ENCODE results near the gene ALG1L2.
"Not testable (repeated sequence)": the region's sequence is repeated elsewhere in the genome, so short reads cannot be mapped to it uniquely, and the experiment has no call there.

The ALG1L2 gene

GRCh38 chr3:130136337-130136736 lies 54.7 kb downstream of the ALG1L2 start:
- not testable (repeated sequence) for DNase-seq

- DNase-seq: not testable (repeated sequence)
Measured at GRCh38 chr3:130137685-130138084, 56.1 kb downstream of the ALG1L2 start.

GRCh38 chr3:130138992-130139391 lies 57.4 kb downstream of the ALG1L2 start:
- not testable (repeated sequence) for DNase-seq

GRCh38 chr3:130140756-130141155 lies 59.1 kb downstream of the ALG1L2 start:
- not testable (repeated sequence) for DNase-seq

- peak in 1 of 3 experiments; percentile 37 for DNase-seq
Measured at GRCh38 chr3:130143648-130144327, 62.2 kb downstream of the ALG1L2 start.

- DNase-seq: peak in 1 of 3 experiments; percentile 37
Measured at GRCh38 chr3:130144328-130144650, 62.7 kb downstream of the ALG1L2 start.

GRCh38 chr3:130145456-130145855 lies 63.8 kb downstream of the ALG1L2 start:
- not testable (repeated sequence) for DNase-seq

GRCh38 chr3:130146465-130146864 lies 64.8 kb downstream of the ALG1L2 start:
- not testable (repeated sequence) for DNase-seq
